ENCODE measurements around the gene CCRL2.

DNA sequence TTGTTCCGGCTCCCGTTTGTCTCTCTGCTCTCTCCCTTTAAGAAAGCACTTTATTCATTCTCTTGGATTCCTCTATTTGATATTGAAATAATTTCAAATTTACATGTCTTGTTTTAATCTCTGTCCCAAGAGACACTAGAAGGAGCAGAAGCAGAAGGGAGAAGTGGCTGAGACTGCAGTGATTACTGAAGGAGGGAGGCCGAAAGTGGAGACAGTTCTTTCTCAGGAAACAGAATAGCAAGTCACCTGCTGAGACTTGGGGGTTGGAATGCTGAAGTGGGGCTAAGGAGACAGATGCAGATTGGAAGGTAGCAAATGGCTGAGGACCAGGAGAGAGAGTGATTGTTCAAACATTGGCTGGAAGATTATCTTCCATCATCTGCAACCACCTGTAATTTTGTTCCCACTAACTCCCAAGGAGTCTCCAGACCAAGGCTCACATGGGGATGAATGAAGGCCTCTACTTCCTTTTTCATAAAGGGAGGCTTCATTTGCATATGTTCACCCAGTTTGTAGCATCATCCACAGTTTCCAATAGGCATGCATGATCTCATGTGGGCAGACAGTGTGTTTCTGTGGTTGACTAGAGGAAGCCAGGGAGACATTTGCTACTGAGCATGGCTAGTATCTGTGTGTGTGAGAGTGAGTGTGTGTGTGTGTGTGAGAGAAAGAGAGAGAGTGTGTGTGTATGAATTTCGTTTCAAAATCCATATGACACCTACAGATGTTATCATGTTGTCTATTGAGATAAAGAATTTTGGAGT lies 33.7 kb downstream of the CCRL2 start:
- TF ChIP-seq, protein P1, sequence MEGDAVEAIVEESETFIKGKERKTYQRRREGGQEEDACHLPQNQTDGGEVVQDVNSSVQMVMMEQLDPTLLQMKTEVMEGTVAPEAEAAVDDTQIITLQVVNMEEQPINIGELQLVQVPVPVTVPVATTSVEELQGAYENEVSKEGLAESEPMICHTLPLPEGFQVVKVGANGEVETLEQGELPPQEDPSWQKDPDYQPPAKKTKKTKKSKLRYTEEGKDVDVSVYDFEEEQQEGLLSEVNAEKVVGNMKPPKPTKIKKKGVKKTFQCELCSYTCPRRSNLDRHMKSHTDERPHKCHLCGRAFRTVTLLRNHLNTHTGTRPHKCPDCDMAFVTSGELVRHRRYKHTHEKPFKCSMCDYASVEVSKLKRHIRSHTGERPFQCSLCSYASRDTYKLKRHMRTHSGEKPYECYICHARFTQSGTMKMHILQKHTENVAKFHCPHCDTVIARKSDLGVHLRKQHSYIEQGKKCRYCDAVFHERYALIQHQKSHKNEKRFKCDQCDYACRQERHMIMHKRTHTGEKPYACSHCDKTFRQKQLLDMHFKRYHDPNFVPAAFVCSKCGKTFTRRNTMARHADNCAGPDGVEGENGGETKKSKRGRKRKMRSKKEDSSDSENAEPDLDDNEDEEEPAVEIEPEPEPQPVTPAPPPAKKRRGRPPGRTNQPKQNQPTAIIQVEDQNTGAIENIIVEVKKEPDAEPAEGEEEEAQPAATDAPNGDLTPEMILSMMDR (IDR thresholded peaks at IDR 0.05), result no peak
- TF ChIP-seq POLR2A (IDR thresholded peaks at IDR 0.05), result no peak
